Lower leg skin (tissue), 4 donors: ENCODE results near the gene TIAM2. TPM values are rescaled to one million over a fixed set of nuclear protein-coding genes. Genes with fewer than 3 reads are reported as not detected.
A peak's percentile ranks its signal among the peaks of the same experiment; 100 is the strongest.

Source experiments
- DNase-seq, 2 donors: peaks; one replicate each; pipeline ENCODE4 v3.0.0-alpha.2; 2019; ENCODE audit warnings: low spot score in 2 of 2
- H3K4me3 ChIP-seq: fragments of 200-600 bp; sonication (generic); 2 replicates; pipeline ENCODE4 v1.5.1; 2017; ENCODE audit warnings: mild to moderate bottlenecking, low read depth; ENCODE audit not compliant: poor library complexity, severe bottlenecking
- CTCF ChIP-seq, 3 donors: fragments of 450-650 bp; IDR thresholded peaks; one replicate each; pipeline ENCODE4 v1.5.1; 2016; ENCODE audit warnings: antibody characterized with exemption in 3 of 3, mild to moderate bottlenecking in 3 of 3, moderate library complexity in 2 of 3
- POLR2A ChIP-seq, 2 donors: fragments of 450-650 bp; IDR thresholded peaks; one replicate each; pipeline ENCODE4 v1.6.1; 2016 to 2017; ENCODE audit warnings: antibody characterized with exemption in 2 of 2, mild to moderate bottlenecking in 1 of 2, moderate library complexity in 1 of 2
- WGBS, 2 donors: methylation state at CpG; one replicate each; pipeline ENCODE4 v1.1.5; 2018; 5-methylcytosine and 5-hydroxymethylcytosine counted together
- intact Hi-C: fragments of 100-400 bp; cut with DNase I; formaldehyde crosslinking; loops from one replicate; pipeline ENCODE4 v1.15.0; 2023; ENCODE audit warnings: low total_unique reads
- total RNA-seq, 4 donors: library from RNA; depleted of rRNA; stranded (reverse); fragments of >200 nt; gene quantifications; one replicate each; pipeline ENCODE4 v1.1.0, GENCODE V29; 2016

Gene TIAM2
- total RNA-seq, 4 donors from 2014 or later = 5.4 to 11.0 (median 7.4) TPM

GRCh38 chr6:155056756-155057155, 61.6 kb downstream of the TIAM2 start:
- TF ChIP-seq POLR2A (IDR thresholded peaks at IDR 0.05) (no peak), CTCF (IDR thresholded peaks at IDR 0.05) (no peak)
- DNase-seq = no peak
- H3K4me3 ChIP-seq = no peak overlapping the region
- intact Hi-C loops = no loop called here
- 85 to 92% methylated on average over 3 of the region's 3 CpGs for WGBS, 2 donors

GRCh38 chr6:155061381-155061780, 66.3 kb downstream of the TIAM2 start:
- intact Hi-C loops = no loop called here
- H3K4me3 ChIP-seq = no peak overlapping the region
- TF ChIP-seq POLR2A (IDR thresholded peaks at IDR 0.05) = no peak
- no peak for TF ChIP-seq CTCF (IDR thresholded peaks at IDR 0.05)
- WGBS, 2 donors = 94 to 97% methylated on average over 8 of the region's 8 CpGs
- no peak for DNase-seq

GRCh38 chr6:155062866-155063341, 67.8 kb downstream of the TIAM2 start:
- no peak for TF ChIP-seq CTCF (IDR thresholded peaks at IDR 0.05)
- TF ChIP-seq POLR2A (IDR thresholded peaks at IDR 0.05) = no peak
- DNase-seq = no peak
- WGBS, 2 donors = 34 to 44% methylated on average over 1 of the region's 1 CpG
- intact Hi-C loops = no loop called here
- no peak overlapping the region for H3K4me3 ChIP-seq

GRCh38 chr6:155064303-155064702, 69.2 kb downstream of the TIAM2 start:
- intact Hi-C loops = no loop called here
- DNase-seq = no peak
- TF ChIP-seq CTCF (IDR thresholded peaks at IDR 0.05) (no peak), POLR2A (IDR thresholded peaks at IDR 0.05) (no peak)
- H3K4me3 ChIP-seq = no peak overlapping the region
- WGBS, 2 donors = 64 to 73% methylated on average over 3 of the region's 3 CpGs

GRCh38 chr6:155066361-155066760, 71.2 kb downstream of the TIAM2 start:
- H3K4me3 ChIP-seq = no peak overlapping the region
- peak in 1 of 2 donors; percentile 49 for DNase-seq
- WGBS, 2 donors = 68 to 81% methylated on average over 6 of the region's 6 CpGs

More at GRCh38 chr6:155066361-155066760, 71.2 kb downstream of the TIAM2 start:
- TF ChIP-seq CTCF (IDR thresholded peaks at IDR 0.05) (no peak), POLR2A (IDR thresholded peaks at IDR 0.05) (no peak)
- intact Hi-C loops = no loop called here
